CD14-positive monocyte (primary cell): ENCODE results near the gene TATDN2. TPM values are rescaled to one million over a fixed set of nuclear protein-coding genes. Genes with fewer than 3 reads are reported as not detected.

Experiments
- DNase-seq, 3 donors: peaks; one replicate each; pipeline ENCODE4 v3.0.0-alpha.2; 2011 to 2022
- H2AFZ ChIP-seq: 2 replicates; pipeline ENCODE4 v1.6.0; 2012; ENCODE audit warnings: mild to moderate bottlenecking, low read depth, low read length, inconsistent platforms; ENCODE audit not compliant: insufficient read depth, poor library complexity, severe bottlenecking
- H3K27ac ChIP-seq, 2 donors: 1 replicate in 1 of 2; 2 replicates in 1 of 2; pipeline ENCODE4 v1.5.1; 2012 to 2013; ENCODE audit warnings: low read length in 2 of 2, control low read depth in 1 of 2, inconsistent platforms in 1 of 2, low read depth in 1 of 2, mild to moderate bottlenecking in 1 of 2
- H3K27me3 ChIP-seq, 2 donors: one replicate each; pipeline versions ENCODE4 v1.6.0 to v1.6.1; 2011 to 2013; ENCODE audit warnings: low read length in 2 of 2; ENCODE audit not compliant: control insufficient read depth in 2 of 2, insufficient read depth in 2 of 2
- H3K36me3 ChIP-seq, 2 donors: replicated peaks in 1 of 2; 1 replicate in 1 of 2; 2 replicates in 1 of 2; pipeline versions ENCODE4 v1.5.1 to v1.6.1; 2012 to 2013; ENCODE audit warnings: low read length in 2 of 2, control low read depth in 1 of 2, inconsistent platforms in 1 of 2, mild to moderate bottlenecking in 1 of 2; ENCODE audit not compliant: insufficient read depth in 2 of 2, control insufficient read depth in 1 of 2
- H3K4me1 ChIP-seq, 2 donors: 1 replicate in 1 of 2; 2 replicates in 1 of 2; pipeline versions ENCODE4 v1.5.1 to v1.6.1; 2012 to 2013; ENCODE audit warnings: low read length in 2 of 2, control low read depth in 1 of 2, inconsistent platforms in 1 of 2, mild to moderate bottlenecking in 1 of 2, moderate library complexity in 1 of 2; ENCODE audit not compliant: insufficient read depth in 2 of 2, control insufficient read depth in 1 of 2
- H3K4me2 ChIP-seq: replicated peaks from 2 replicates; pipeline ENCODE3; 2012; ENCODE audit warnings: low read length, moderate library complexity, mild to moderate bottlenecking; ENCODE audit not compliant: poor library complexity, severe bottlenecking; ENCODE audit errors: extremely low read depth
- H3K4me3 ChIP-seq, 3 experiments: fragments of 200-600 bp in 1 of 3; sonication (generic) in 1 of 3; replicated peaks in 1 of 3; 1 replicate in 2 of 3; 2 replicates in 1 of 3; pipeline ENCODE4 v1.5.1; 2011 to 2013; ENCODE audit warnings: low read length in 3 of 3, mild to moderate bottlenecking in 3 of 3, control low read depth in 2 of 3, low read depth in 2 of 3, inconsistent platforms in 1 of 3, moderate library complexity in 1 of 3
- H3K79me2 ChIP-seq: 2 replicates; pipeline ENCODE4 v1.6.0; 2012; ENCODE audit warnings: mild to moderate bottlenecking, control low read depth, inconsistent platforms, low read length, moderate library complexity; ENCODE audit not compliant: insufficient read depth
- H3K9ac ChIP-seq: 2 replicates; pipeline ENCODE4 v1.6.0; 2017; ENCODE audit warnings: low read length, mild to moderate bottlenecking; ENCODE audit not compliant: insufficient read depth, poor library complexity, severe bottlenecking
- H3K9me3 ChIP-seq, 2 donors: replicated peaks in 1 of 2; 1 replicate in 1 of 2; 2 replicates in 1 of 2; pipeline versions ENCODE4 v1.5.1 to v1.6.1; 2012 to 2013; ENCODE audit warnings: low read length in 2 of 2, control low read depth in 1 of 2; ENCODE audit not compliant: control insufficient read depth in 1 of 2, insufficient read depth in 1 of 2
- H4K20me1 ChIP-seq: 2 replicates; pipeline ENCODE4 v1.6.0; 2012; ENCODE audit warnings: mild to moderate bottlenecking, low read length, control low read depth, moderate library complexity; ENCODE audit not compliant: insufficient read depth
- H3K27ac Mint-ChIP-seq, 7 donors: one replicate each; pipeline ENCODE4 v1.8.0; 2020; ENCODE audit warnings: mild to moderate bottlenecking in 7 of 7, mixed read lengths in 7 of 7, moderate library complexity in 6 of 7, inconsistent platforms in 2 of 7
- H3K27me3 Mint-ChIP-seq, 3 donors: one replicate each; pipeline ENCODE4 v1.8.0; 2021 to 2022; ENCODE audit warnings: low read depth in 3 of 3, mild to moderate bottlenecking in 3 of 3, mixed read lengths in 3 of 3, moderate library complexity in 3 of 3, inconsistent platforms in 1 of 3
- H3K36me3 Mint-ChIP-seq, 2 donors: one replicate each; pipeline ENCODE4 v1.8.0; 2020; ENCODE audit warnings: mixed read lengths in 2 of 2, inconsistent platforms in 1 of 2, mild to moderate bottlenecking in 1 of 2
- H3K4me1 Mint-ChIP-seq: one replicate; pipeline ENCODE4 v1.8.0; 2020; ENCODE audit warnings: mild to moderate bottlenecking, mixed read lengths
- H3K4me3 Mint-ChIP-seq, 2 donors: one replicate each; pipeline ENCODE4 v1.8.0; 2020; ENCODE audit warnings: mild to moderate bottlenecking in 2 of 2, mixed read lengths in 2 of 2, moderate library complexity in 1 of 2
- H3K9me3 Mint-ChIP-seq, 7 donors: one replicate each; pipeline ENCODE4 v1.8.0; 2020 to 2022; ENCODE audit warnings: mixed read lengths in 7 of 7, mild to moderate bottlenecking in 6 of 7, moderate library complexity in 6 of 7, inconsistent platforms in 2 of 7
- WGBS: methylation state at CpG from one replicate; pipeline ENCODE4 v1.1.5; 2013; ENCODE audit warnings: missing lambda C conversion rate; ENCODE audit not compliant: insufficient coverage; 5-methylcytosine and 5-hydroxymethylcytosine counted together
- intact Hi-C, 2 donors: fragments of 100-400 bp; cut with micrococcal nuclease; formaldehyde crosslinking; loops; one replicate each; pipeline versions ENCODE4 v1.15.0 to v1.15.1; 2023
- polyA minus RNA-seq: library from RNA; depleted of rRNA, polyadenylated mRNA; stranded (reverse); fragments of >200 nt; gene quantifications from 2 replicates; pipeline ENCODE4 v1.2.3, GENCODE V29; 2012
- polyA plus RNA-seq, 3 donors: library from polyadenylated mRNA; depleted of rRNA in 1 of 3; unstranded in 2 of 3; stranded (reverse) in 1 of 3; fragments of 300-500 nt in 2 of 3; fragments of >200 nt in 1 of 3; fragmentation: Illumina TruSeq in 2 of 3; gene quantifications; 1 replicate in 2 of 3; 2 replicates in 1 of 3; pipeline ENCODE4 v1.2.3, GENCODE V29; 2012 to 2021
- total RNA-seq, 12 experiments: library from RNA in 1 of 12; stranded (reverse) in 1 of 12; fragments of 120-200 nt in 1 of 12; gene quantifications; one replicate each; pipeline ENCODE4 v1.2.4 and lab custom pipeline; 2013 to 2026; ENCODE audit warnings: mixed read lengths in 6 of 12, inconsistent platforms in 1 of 12
- TF ChIP-seq, protein P1 (sequence below): fragments of 200-600 bp; IDR thresholded peaks from one replicate; pipeline ENCODE4 v1.8.0; 2022; ENCODE audit warnings: antibody characterized with exemption, mild to moderate bottlenecking

TATDN2 gene, protein sequence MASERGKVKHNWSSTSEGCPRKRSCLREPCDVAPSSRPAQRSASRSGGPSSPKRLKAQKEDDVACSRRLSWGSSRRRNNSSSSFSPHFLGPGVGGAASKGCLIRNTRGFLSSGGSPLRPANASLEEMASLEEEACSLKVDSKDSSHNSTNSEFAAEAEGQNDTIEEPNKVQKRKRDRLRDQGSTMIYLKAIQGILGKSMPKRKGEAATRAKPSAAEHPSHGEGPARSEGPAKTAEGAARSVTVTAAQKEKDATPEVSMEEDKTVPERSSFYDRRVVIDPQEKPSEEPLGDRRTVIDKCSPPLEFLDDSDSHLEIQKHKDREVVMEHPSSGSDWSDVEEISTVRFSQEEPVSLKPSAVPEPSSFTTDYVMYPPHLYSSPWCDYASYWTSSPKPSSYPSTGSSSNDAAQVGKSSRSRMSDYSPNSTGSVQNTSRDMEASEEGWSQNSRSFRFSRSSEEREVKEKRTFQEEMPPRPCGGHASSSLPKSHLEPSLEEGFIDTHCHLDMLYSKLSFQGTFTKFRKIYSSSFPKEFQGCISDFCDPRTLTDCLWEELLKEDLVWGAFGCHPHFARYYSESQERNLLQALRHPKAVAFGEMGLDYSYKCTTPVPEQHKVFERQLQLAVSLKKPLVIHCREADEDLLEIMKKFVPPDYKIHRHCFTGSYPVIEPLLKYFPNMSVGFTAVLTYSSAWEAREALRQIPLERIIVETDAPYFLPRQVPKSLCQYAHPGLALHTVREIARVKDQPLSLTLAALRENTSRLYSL
- total RNA-seq (2013), result 9.2 TPM
- polyA plus RNA-seq (10 to 100 TPM in 1 of 3 donors, 1 to 10 TPM in 2; 6.0 to 27.1 (median 6.0) TPM), polyA minus RNA-seq (9.6 and 11.6 TPM in 2 replicates), total RNA-seq (lab: John Stamatoyannopoulos, UW) (6.7 to 39.0 (median 17.3) reads per million in 11 experiments)

DNA sequence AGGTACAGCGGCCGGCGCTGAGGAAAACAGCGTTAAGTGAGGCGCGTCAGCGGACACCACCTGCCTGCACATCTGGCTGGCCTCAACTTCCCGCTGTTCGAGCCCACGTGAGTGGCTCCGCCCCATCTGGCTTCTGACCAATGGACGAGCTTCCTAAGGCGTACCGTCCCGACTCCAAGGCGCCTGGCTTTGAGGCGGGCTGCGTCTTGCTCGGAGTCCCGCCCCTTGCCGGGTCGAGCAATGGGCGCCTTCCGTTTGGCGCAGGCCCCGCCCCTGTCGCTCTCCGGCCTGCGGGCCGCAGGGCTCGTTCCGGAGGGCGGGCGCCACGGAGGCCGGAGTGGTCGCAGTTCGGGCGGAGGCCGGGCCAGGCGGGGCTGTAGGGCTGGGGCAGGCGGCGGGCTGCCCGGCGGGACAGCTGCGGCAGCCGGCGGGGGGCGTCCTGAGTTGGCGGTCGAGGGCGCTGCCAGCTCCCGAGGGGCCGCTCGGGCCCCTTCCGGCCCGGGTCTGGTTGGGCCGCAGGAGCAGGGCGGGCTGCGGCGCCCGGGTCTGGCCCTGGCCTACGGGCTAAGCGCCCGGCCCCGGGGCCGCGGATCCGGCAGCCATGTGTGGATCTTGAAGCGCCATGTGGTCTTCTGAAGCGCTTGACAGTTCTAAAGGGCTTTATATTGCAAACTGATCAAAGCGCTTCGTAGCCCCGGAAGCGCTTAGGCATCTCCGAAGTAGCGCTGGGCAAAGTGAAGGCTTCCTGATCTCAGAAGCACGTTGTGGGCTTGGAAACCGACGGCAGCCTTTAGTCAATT is at the start of gene TATDN2:
Gene TATDN2 (plus strand): TSS at position 276 of the 800 bp plus-strand sequence. CDS start 742 bp downstream, outside the sequence.
- Histone ChIP-seq H2AFZ (peak within 1 kb of the TSS; percentile 73), H3K4me2 (peak within 1 kb of the TSS; percentile 95), H3K27me3 (no peaks in the 10 kb centered on the region), H3K4me1 (peaks cover 28 to 35% of the 10 kb centered on the region in 2 donors), H3K79me2 (peaks cover 51% of the 10 kb centered on the region), H3K36me3 (peaks cover 11 to 25% of the 10 kb centered on the region in 2 donors), H3K27ac (peak within 1 kb of the TSS; percentile 48 to 89), H4K20me1 (peaks cover 31% of the 10 kb centered on the region), H3K9ac (peak within 1 kb of the TSS; percentile 89), H3K4me3 (peak within 1 kb of the TSS; percentile 64 to 90 (median 80)), H3K9me3 (peaks cover 17 to 23% of the 10 kb centered on the region in 2 donors)
- DNase-seq, result peak; percentile 93 to 97 (median 96)
- Mint-ChIP-seq H3K36me3 (peaks cover 31 to 34% of the 10 kb centered on the region in 2 donors), H3K4me3 (peak within 1 kb of the TSS; percentile 95 to 97), H3K27me3 (no peaks in the 10 kb centered on the region), H3K9me3 (peaks cover 15 to 44% (median 31%) of the 10 kb centered on the region in 7 donors), H3K27ac (peak within 1 kb of the TSS; percentile 90 to 96 (median 92)), H3K4me1 (peaks cover 30% of the 10 kb centered on the region)
- TF ChIP-seq, protein P1, sequence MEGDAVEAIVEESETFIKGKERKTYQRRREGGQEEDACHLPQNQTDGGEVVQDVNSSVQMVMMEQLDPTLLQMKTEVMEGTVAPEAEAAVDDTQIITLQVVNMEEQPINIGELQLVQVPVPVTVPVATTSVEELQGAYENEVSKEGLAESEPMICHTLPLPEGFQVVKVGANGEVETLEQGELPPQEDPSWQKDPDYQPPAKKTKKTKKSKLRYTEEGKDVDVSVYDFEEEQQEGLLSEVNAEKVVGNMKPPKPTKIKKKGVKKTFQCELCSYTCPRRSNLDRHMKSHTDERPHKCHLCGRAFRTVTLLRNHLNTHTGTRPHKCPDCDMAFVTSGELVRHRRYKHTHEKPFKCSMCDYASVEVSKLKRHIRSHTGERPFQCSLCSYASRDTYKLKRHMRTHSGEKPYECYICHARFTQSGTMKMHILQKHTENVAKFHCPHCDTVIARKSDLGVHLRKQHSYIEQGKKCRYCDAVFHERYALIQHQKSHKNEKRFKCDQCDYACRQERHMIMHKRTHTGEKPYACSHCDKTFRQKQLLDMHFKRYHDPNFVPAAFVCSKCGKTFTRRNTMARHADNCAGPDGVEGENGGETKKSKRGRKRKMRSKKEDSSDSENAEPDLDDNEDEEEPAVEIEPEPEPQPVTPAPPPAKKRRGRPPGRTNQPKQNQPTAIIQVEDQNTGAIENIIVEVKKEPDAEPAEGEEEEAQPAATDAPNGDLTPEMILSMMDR, result no peak
- intact Hi-C loops, result loop anchor here in 1 of 2 donors (5.0 to 10.0 kb wide), 2 partner anchors 86 to 224 kb away; partner anchors contain the start of genes FANCD2 and IRAK2
- under 1% methylated on average over 80 of the region's 80 CpGs for WGBS
